ENCODE measurements around the gene RNF182.

DNA sequence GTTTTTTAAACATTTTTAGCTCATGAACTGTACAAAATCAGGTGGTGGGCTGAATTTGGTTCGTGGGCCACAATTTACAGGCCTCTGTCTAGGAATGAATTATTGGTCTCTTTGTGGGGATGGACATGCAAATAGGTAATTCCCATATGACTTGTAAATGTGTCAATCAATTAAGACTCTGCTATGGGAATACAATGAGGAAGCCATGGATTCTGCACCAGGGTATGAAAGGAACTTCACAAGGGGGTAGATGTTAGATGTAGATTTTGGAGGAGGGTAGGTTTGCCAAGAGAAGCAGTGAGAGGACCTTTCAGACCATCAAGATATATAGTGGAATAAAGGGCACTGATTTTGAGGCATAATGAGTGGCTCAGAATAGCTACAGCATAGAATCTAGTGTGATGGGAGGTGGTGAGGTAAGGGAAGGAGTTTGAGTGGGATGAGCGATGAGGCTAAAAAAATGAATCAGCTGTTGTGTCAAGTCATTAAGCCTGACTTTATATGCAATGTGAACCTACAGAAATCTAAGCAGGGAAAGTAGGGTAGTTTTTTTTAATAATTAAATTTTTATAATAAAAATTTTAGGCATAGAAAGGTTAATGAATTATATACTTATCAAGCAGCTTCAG lies 32.6 kb upstream of the RNF182 start:
- TF ChIP-seq EZH2 (IDR thresholded peaks at IDR 0.05; ENCODE audit: low read length, missing control alignments) = no peak
- TF ChIP-seq, protein P1, sequence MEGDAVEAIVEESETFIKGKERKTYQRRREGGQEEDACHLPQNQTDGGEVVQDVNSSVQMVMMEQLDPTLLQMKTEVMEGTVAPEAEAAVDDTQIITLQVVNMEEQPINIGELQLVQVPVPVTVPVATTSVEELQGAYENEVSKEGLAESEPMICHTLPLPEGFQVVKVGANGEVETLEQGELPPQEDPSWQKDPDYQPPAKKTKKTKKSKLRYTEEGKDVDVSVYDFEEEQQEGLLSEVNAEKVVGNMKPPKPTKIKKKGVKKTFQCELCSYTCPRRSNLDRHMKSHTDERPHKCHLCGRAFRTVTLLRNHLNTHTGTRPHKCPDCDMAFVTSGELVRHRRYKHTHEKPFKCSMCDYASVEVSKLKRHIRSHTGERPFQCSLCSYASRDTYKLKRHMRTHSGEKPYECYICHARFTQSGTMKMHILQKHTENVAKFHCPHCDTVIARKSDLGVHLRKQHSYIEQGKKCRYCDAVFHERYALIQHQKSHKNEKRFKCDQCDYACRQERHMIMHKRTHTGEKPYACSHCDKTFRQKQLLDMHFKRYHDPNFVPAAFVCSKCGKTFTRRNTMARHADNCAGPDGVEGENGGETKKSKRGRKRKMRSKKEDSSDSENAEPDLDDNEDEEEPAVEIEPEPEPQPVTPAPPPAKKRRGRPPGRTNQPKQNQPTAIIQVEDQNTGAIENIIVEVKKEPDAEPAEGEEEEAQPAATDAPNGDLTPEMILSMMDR (conservative IDR thresholded peaks at IDR 0.05 in 1 of 2, IDR thresholded peaks at IDR 0.05 in 1 of 2; ENCODE audit: low read depth in 1 of 2, low read length in 2 of 2) = no peak
